Endothelial cell of umbilical vein (primary cell): ENCODE measurements around the gene PPP1R13L. TPM values are rescaled to one million over a fixed set of nuclear protein-coding genes. Genes with fewer than 3 reads are reported as not detected.

Experiments
- BruUV-seq: library from RNA; stranded (reverse); fragments of 400-500 nt; replicated peaks from 2 replicates; lab custom pipeline; 2021; lab: Mats Ljungman, UMichigan
- CTCF ChIA-PET: fragments of 300-600, 350-600 bp; sonication (Branson Sonifier 250); formaldehyde crosslinking; loops from one replicate; lab custom pipeline; 2021; ENCODE audit warnings: antibody characterized with exemption, inconsistent platforms; lab: Charles Lee
- POLR2A ChIA-PET: fragments of 300-600, 350-600 bp; sonication (Branson Sonifier 250); formaldehyde crosslinking; loops from one replicate; lab custom pipeline; 2021; ENCODE audit warnings: antibody characterized with exemption, inconsistent platforms; lab: Charles Lee
- DNase-seq: peaks from one replicate; pipeline ENCODE4 v3.0.0-alpha.2; 2011; ENCODE audit warnings: low read depth, low spot score
- FAIRE-seq: peaks from 2 replicates; lab custom pipeline; 2011; peaks lifted over from hg19 to GRCh38; lab: Jason Lieb, UNC
- H2AFZ ChIP-seq: 2 replicates; pipeline ENCODE4 v1.6.0; 2012; ENCODE audit warnings: low read depth, low read length, control low read depth, inconsistent platforms
- H3K27ac ChIP-seq: 2 replicates; pipeline ENCODE4 v1.5.1; 2011; ENCODE audit warnings: low read depth, mild to moderate bottlenecking, control low read depth, low read length, moderate library complexity; ENCODE audit not compliant: insufficient read depth
- H3K27me3 ChIP-seq, 2 experiments: 2 replicates each; pipeline versions ENCODE4 v1.6.0 to v1.6.1; 2011; ENCODE audit warnings: low read length in 2 of 2, mixed read lengths in 1 of 2; ENCODE audit not compliant: control insufficient read depth in 2 of 2, insufficient read depth in 2 of 2
- H3K36me3 ChIP-seq, 2 experiments: 2 replicates in 1 of 2; 3 replicates in 1 of 2; pipeline ENCODE4 v1.5.1; 2011; ENCODE audit warnings: low read length in 2 of 2, mild to moderate bottlenecking in 1 of 2, moderate library complexity in 1 of 2; ENCODE audit not compliant: control insufficient read depth in 2 of 2, insufficient read depth in 2 of 2; ENCODE audit errors: extremely low read depth in 1 of 2
- H3K4me1 ChIP-seq: 3 replicates; pipeline ENCODE4 v1.5.1; 2011; ENCODE audit warnings: mild to moderate bottlenecking, low read length; ENCODE audit not compliant: control insufficient read depth, insufficient read depth; ENCODE audit errors: extremely low read depth
- H3K4me2 ChIP-seq: 2 replicates; pipeline ENCODE4 v1.6.1; 2011; ENCODE audit warnings: low read length, control low read depth, mixed read lengths; ENCODE audit not compliant: insufficient read depth
- H3K4me3 ChIP-seq, 3 experiments: fragments of 200-600 bp in 1 of 3; sonication (generic), shearing (Covaris generic) in 1 of 3; replicated peaks in 1 of 3; 2 replicates each; pipeline ENCODE4 v1.5.1; 2011 to 2016; ENCODE audit warnings: control low read depth in 3 of 3, low read length in 3 of 3, mild to moderate bottlenecking in 2 of 3, inconsistent platforms in 1 of 3, low read depth in 1 of 3, moderate library complexity in 1 of 3; ENCODE audit not compliant: insufficient read depth in 1 of 3
- H3K79me2 ChIP-seq: 2 replicates; pipeline ENCODE4 v1.6.0; 2012; ENCODE audit warnings: low read length, inconsistent platforms; ENCODE audit not compliant: control insufficient read depth, insufficient read depth
- H3K9ac ChIP-seq: replicated peaks from 2 replicates; pipeline ENCODE3; 2011; ENCODE audit warnings: low read length, control low read depth; ENCODE audit not compliant: insufficient read depth; ENCODE audit errors: extremely low read depth
- H3K9me1 ChIP-seq: replicated peaks from 3 replicates; pipeline ENCODE4 v1.6.0; 2011; ENCODE audit warnings: mild to moderate bottlenecking, low read length; ENCODE audit not compliant: control insufficient read depth, insufficient read depth; ENCODE audit errors: extremely low read depth
- H3K9me3 ChIP-seq: replicated peaks from 2 replicates; pipeline ENCODE4 v1.5.1; 2012; ENCODE audit warnings: low read length, inconsistent platforms; ENCODE audit not compliant: control insufficient read depth, insufficient read depth
- H4K20me1 ChIP-seq: replicated peaks from 2 replicates; pipeline ENCODE3; 2011; ENCODE audit warnings: mild to moderate bottlenecking, low read length; ENCODE audit not compliant: control insufficient read depth, insufficient read depth; ENCODE audit errors: extremely low read depth
- CTCF ChIP-seq, 2 donors: IDR thresholded peaks; 1 replicate in 1 of 2; 2 replicates in 1 of 2; pipeline ENCODE4 v1.5.1; 2011; ENCODE audit warnings: low read length in 2 of 2, mild to moderate bottlenecking in 2 of 2, moderate library complexity in 2 of 2, control low read depth in 1 of 2, inconsistent platforms in 1 of 2, low read depth in 1 of 2; ENCODE audit not compliant: insufficient read depth in 1 of 2; ENCODE audit errors: extremely low read depth in 1 of 2
- EZH2 ChIP-seq: IDR thresholded peaks from 2 replicates; pipeline ENCODE4 v1.6.1; 2012; ENCODE audit warnings: borderline replicate concordance, low read depth, mild to moderate bottlenecking, moderate library complexity, low read length, inconsistent platforms; ENCODE audit not compliant: severe bottlenecking
- FOS ChIP-seq: IDR thresholded peaks from 2 replicates; pipeline ENCODE4 v1.6.1; 2011; ENCODE audit warnings: mild to moderate bottlenecking, low read length, moderate library complexity, borderline replicate concordance; ENCODE audit not compliant: insufficient read depth
- GATA2 ChIP-seq: IDR thresholded peaks from 2 replicates; pipeline ENCODE4 v1.7.0; 2011; ENCODE audit warnings: low read depth, mild to moderate bottlenecking, moderate library complexity, mixed read lengths, low read length; ENCODE audit not compliant: insufficient read length, insufficient read depth
- JUN ChIP-seq: IDR thresholded peaks from 2 replicates; pipeline ENCODE4 v1.6.1; 2011; ENCODE audit warnings: borderline replicate concordance, low read depth; ENCODE audit not compliant: insufficient read length, insufficient read depth
- MYC ChIP-seq: IDR thresholded peaks from one replicate; pipeline ENCODE4 v1.6.1; 2011; ENCODE audit warnings: mild to moderate bottlenecking, low read depth, low read length
- POLR2A ChIP-seq: IDR thresholded peaks from 2 replicates; pipeline ENCODE4 v1.6.1; 2012; ENCODE audit warnings: low read depth, mild to moderate bottlenecking, control low read depth, low read length
- POLR2AphosphoS5 ChIP-seq: IDR thresholded peaks from 2 replicates; pipeline ENCODE4 v1.6.1; 2012; ENCODE audit warnings: low read depth, mild to moderate bottlenecking, control low read depth, low read length, moderate library complexity; ENCODE audit not compliant: insufficient read depth
- dilution Hi-C: fragments of 300-500 bp; cut with MboI; formaldehyde crosslinking; loops from one replicate; pipeline ENCODE4 v1.15.0; 2019; ENCODE audit warnings: low sequenced_read_pairs; ENCODE audit not compliant: extremely low pct_ligation_motif_present
- intact Hi-C: fragments of 100-400 bp; cut with micrococcal nuclease; formaldehyde crosslinking; loops from one replicate; pipeline ENCODE4 v1.10.0; 2022
- polyA plus RNA-seq, 4 experiments: library from polyadenylated mRNA; depleted of rRNA in 3 of 4; stranded (reverse) in 3 of 4; unstranded in 1 of 4; fragments of >200 nt; gene quantifications; 2 replicates each; pipeline versions ENCODE4 v1.2.1 to v1.2.3, GENCODE V29; 2011 to 2012; ENCODE audit warnings: missing spikeins in 1 of 4
- total RNA-seq: library from RNA; stranded (reverse); gene quantifications from 2 replicates; pipeline ENCODE4 v1.2.3, GENCODE V29; 2021
- TF ChIP-seq, protein P1 (sequence below): IDR thresholded peaks from 2 replicates; pipeline ENCODE4 v1.6.1; 2011; ENCODE audit not compliant: insufficient read depth, insufficient read length

The PPP1R13L gene
- total and polyA plus RNA-seq, 2 donors (not counting 3 experiments of a cell fraction or from before 2014, with no cell fraction given) = 28.5 to 77.4 TPM

GRCh38 chr19:45424191-45425058, 19.6 kb upstream of the PPP1R13L start:
- H3K79me2 ChIP-seq = peaks cover 27% of the 10 kb centered on the region
- peaks cover 30% of the 10 kb centered on the region for H3K4me1 ChIP-seq
- peak overlapping the region; percentile 94 for H3K9ac ChIP-seq
- dilution Hi-C loops = no loop called here
- FAIRE-seq (peak; percentile 99), DNase-seq (peak; percentile 95)
- H3K27me3 ChIP-seq = no peaks in the 10 kb centered on the region
- H3K9me3 ChIP-seq = no peaks in the 10 kb centered on the region
- CTCF ChIA-PET = interaction anchor here (0.7 to 2.8 kb wide), 12 partner anchors 9 to 217 kb away, joined by 3 to 30 read pairs (median 4); partner anchors contain the start of genes FOSB and PPP1R13L
- intact Hi-C loops = loop anchor here (1.0 to 5.0 kb wide), 5 partner anchors 15 to 268 kb away; partner anchors contain the start of genes OPA3, QPCTL and SNRPD2
- TF ChIP-seq EZH2 (no peak), CTCF (IDR thresholded peaks at IDR 0.05; ENCODE audit: extremely low read depth in 1 of 2, insufficient read depth in 1 of 2, low read depth in 1 of 2, low read length in 2 of 2) (no peak), MYC (no peak), JUN (peak; percentile 99), POLR2AphosphoS5 (peak; percentile 95), FOS (peak; percentile 100), POLR2A (peak; percentile 65), GATA2 (peak; percentile 79)
- TF ChIP-seq, protein P1, sequence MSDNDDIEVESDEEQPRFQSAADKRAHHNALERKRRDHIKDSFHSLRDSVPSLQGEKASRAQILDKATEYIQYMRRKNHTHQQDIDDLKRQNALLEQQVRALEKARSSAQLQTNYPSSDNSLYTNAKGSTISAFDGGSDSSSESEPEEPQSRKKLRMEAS = no peak
- no peaks in the 10 kb centered on the region for H3K9me1 ChIP-seq
- POLR2A ChIA-PET = interaction anchor here (0.6 to 1.0 kb wide), 3 partner anchors 10 to 301 kb away, joined by 3 read pairs; partner anchors contain the start of gene PPP1R13L
- H3K36me3 ChIP-seq = peaks cover 0 to 4% of the 10 kb centered on the region in 2 experiments
- H3K4me2 ChIP-seq = peak overlapping the region; percentile 99
- H3K4me3 ChIP-seq = peak overlapping the region; percentile 59 to 74 (median 73)
- TSS peak; percentile 59 for BruUV-seq
- H4K20me1 ChIP-seq = no peaks in the 10 kb centered on the region
- no peak overlapping the region for H2AFZ ChIP-seq
- H3K27ac ChIP-seq = peak overlapping the region; percentile 100
